NCI-H1930 (cell line): ENCODE results near the gene NRXN3.

Experiments used
- DNase-seq, 2 experiments: peaks; one replicate each; lab custom pipeline; 2025; lab: John Stamatoyannopoulos, UW

NRXN3 gene

DNA sequence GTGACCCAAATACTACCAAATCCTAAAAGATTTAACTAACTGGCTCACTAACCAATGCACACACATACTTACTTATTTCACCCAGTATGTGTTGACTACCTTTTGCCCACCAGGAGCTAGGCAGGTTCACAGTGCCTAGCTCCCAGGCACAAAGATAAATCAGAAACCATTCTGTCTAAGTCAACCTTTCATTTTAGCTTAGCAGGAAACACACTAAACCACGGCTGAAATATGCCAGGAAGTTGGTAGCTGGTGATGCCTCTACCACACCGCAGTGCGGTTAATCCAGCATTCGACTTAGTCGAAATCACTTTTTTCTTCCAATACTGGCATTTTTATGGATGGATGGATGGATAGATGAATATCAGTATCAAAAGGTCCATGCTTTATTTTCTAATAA is 1443.5 kb downstream of the NRXN3 start:
- no peak for DNase-seq

GRCh38 chr14:79614448-79614847 is 1444.3 kb downstream of the NRXN3 start:
- DNase-seq: no peak

DNA sequence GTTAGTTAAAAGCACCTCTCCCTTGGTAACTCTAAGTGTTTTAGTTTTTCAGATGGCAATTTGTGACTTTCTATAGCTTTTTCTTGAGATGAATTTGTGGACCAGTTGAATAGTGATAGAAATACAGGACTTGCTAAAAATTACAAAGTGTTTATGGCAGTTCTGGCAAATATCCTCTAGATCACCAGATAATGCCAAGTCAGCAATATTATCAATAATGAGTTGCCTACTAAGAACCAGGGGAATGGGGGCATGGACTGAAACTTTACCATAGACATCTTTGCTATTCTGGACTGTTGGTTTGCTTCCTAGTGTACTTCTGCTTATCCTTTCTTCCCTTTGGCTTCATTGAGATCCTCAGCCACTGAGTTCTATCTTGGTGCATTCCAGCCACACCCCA is 1456.9 kb downstream of the NRXN3 start:
- no peak for DNase-seq

DNA sequence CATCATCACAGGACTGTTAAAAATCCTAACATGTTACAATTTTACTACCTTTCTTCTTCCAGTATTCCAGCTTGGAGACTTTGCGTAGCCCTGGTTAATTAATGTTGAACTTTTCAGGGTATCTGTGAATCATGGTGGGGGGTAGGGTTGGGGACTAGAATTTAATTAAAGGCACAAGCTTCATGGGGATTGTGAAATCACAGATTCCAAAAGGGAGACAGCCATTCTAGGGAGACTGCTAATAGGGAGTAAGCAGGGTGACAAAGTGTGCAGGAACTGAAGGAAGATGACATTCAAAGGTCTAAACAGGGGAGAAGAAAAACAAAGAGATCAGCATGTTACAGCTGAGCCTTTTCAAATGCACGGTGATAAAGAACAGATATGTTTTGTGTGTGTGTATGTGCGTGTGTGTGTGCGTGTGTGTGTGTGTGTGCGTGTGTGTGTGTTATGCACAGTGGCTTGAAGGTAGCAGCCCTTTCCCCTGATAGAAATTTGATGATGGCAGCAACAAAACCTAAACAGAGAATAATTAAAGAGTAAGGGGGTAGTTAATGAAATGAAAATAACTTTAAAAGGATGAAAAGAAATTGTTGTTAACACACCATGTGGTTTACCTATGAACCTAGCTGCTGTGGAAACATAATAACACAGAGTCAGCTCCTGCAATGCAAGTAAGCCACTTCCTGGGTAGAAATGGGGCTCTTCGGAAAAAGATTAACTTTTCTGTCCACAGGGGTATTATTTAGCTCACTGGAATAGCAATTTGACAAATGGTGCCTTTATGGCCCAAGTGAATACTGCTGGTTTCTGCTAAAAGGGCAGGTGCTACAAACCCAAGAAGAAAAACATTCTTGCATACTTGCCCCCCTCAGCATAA is 1459.5 kb downstream of the NRXN3 start:
- DNase-seq: no peak

GRCh38 chr14:79630288-79630960 is 1460.3 kb downstream of the NRXN3 start:
- no peak for DNase-seq

- no peak for DNase-seq
Measured at GRCh38 chr14:79631276-79631675, 1461.1 kb downstream of the NRXN3 start.

DNA sequence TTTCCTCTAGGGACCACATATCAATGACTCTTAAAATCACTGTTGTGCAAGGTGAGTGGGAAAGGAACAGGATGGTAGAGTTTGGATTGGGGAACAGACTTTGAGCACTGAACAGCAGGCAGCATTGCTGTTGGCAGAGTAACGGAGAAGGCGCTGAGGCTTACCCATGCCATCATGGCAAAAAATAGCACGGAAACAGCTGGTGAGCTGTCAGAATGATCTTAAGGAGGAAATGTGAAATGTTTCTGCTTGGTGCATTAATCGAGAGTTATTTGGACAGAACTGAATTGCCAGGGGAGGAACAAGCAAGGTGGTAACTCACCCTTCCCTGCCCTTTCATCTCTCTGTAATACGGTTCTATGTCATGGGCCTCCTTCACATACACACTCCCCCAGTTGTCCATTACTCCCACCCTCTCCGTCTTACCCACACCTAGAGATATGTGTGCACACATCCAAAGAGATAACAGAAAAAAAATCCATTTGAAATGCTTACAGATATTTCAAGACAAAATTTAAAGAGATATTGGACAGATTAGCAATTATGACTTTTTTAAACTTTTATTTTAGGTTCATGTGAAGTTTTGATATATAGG is 1468.6 kb downstream of the NRXN3 start:
- no peak for DNase-seq

DNA sequence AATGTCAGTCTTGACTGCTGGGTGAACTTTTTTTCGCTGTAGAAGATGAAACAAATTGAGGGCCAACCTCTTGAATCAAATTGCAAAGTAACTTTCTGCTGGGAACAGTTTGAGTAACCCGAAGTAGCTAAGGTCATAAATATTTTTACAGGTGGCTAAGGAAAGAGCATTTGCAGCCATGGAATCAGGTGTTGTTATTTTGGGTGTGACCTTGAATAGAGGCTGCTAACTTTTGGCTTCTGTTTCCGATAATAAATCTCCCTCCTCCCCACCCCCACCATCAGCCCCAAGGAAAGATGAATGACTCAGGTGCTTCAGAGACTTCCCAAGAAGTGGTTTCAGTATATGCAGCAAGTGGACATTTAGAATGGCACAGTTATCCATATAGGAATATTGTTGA is 1469.4 kb downstream of the NRXN3 start:
- no peak for DNase-seq

- no peak for DNase-seq
Measured at GRCh38 chr14:79641371-79641770, 1471.2 kb downstream of the NRXN3 start.

GRCh38 chr14:79643132-79643531 is 1473.0 kb downstream of the NRXN3 start:
- no peak for DNase-seq

GRCh38 chr14:79645753-79646362 is 1475.7 kb downstream of the NRXN3 start:
- DNase-seq: no peak

DNA sequence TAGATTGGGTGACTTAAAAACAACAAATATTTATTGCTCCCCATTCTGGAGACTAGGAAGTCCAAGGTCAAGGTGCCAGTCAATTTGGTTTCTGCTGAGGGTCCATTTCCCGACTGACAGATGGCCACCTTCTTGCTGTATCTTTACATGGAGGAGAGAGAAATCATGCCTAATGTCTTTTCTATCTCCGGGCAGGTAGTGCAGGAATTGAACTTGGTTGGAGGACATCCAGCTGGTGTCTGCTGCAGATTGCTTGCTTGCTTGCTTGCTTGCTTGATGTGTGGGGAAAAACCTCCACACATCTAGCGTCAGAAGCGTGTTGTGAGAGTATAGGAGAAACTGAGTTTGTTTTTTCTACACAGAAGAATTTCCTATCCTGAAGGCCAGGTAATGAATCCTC is 1479.7 kb downstream of the NRXN3 start:
- no peak for DNase-seq

- DNase-seq: no peak
Measured at GRCh38 chr14:79652513-79653307, 1482.5 kb downstream of the NRXN3 start.

DNA sequence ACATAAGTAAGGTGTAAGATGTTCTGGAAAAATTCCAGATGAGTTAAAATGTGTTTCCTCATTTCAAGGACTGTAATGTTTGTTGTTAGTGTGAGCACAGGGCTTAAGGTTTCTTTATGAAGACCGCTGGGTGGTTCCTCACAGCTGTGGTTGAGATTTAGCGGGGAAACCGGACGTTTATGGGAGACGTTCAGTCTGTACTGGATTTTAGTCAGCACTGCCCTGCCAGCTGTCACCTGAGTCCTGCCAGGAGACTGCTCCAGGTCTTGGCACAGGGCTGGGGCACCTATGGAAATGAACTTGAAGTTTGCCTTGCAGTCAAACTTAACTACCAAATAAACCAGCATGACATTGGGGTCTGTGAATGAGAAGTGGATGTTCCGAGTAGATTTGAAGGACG is 1485.9 kb downstream of the NRXN3 start:
- DNase-seq: no peak

DNA sequence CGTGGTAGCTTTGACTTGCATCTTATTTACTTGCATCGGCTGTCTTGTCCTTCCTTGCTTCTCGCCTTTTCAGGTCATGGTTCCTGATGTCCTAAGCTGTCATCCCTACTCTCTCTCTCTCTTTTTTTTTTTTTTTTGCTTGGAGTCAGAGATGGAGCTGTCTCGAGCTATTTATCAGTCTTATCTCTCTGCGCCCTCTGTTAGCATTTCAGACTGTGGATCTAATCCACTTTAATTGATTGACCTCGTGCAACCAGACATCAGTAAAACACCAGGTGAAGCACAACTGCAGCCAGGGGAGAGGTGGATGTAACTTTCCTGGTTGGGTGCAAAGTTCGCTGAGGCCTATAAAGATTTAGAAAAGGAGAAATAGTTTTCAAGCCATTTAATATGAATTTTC is 1486.3 kb downstream of the NRXN3 start:
- no peak for DNase-seq

DNA sequence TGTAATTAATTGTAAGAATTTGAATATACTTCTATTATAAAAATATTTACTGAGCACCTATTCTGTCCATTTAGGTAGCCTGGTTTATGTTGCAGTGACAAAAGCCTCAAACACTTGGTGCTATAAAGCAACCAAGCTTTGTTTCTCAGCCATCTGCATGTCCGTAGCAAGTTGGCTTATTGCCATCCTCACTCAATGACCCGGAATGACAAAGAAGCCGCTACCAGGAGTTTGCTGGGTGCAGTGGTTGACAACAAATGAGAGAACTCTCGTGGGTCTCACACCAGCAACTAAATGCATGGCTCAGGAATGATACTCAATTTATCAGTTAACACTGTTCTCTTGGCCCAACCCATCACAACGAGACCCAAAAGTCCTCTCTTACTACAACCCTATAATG is 1488.0 kb downstream of the NRXN3 start:
- peak in 1 of 2 experiments; percentile 4 for DNase-seq

GRCh38 chr14:79658769-79659168 is 1488.6 kb downstream of the NRXN3 start:
- DNase-seq: no peak

GRCh38 chr14:79660053-79660939 is 1490.1 kb downstream of the NRXN3 start:
- DNase-seq: no peak

- no peak for DNase-seq
Measured at GRCh38 chr14:79661752-79662151, 1491.6 kb downstream of the NRXN3 start.

GRCh38 chr14:79663453-79663852 is 1493.3 kb downstream of the NRXN3 start:
- DNase-seq: no peak

GRCh38 chr14:79665556-79665955 is 1495.4 kb downstream of the NRXN3 start:
- DNase-seq: no peak
